Measurements from ENCODE around the gene RABL2B. TPM values are rescaled to one million over a fixed set of nuclear protein-coding genes. Genes with fewer than 3 reads are reported as not detected.
"Not testable (repeated sequence)": the region's sequence is repeated elsewhere in the genome, so short reads cannot be mapped to it uniquely, and the experiment has no call there.

The RABL2B gene
- total RNA-seq = 10 to 100 TPM; 28.3 to 38.4 (median 28.4) TPM

DNA sequence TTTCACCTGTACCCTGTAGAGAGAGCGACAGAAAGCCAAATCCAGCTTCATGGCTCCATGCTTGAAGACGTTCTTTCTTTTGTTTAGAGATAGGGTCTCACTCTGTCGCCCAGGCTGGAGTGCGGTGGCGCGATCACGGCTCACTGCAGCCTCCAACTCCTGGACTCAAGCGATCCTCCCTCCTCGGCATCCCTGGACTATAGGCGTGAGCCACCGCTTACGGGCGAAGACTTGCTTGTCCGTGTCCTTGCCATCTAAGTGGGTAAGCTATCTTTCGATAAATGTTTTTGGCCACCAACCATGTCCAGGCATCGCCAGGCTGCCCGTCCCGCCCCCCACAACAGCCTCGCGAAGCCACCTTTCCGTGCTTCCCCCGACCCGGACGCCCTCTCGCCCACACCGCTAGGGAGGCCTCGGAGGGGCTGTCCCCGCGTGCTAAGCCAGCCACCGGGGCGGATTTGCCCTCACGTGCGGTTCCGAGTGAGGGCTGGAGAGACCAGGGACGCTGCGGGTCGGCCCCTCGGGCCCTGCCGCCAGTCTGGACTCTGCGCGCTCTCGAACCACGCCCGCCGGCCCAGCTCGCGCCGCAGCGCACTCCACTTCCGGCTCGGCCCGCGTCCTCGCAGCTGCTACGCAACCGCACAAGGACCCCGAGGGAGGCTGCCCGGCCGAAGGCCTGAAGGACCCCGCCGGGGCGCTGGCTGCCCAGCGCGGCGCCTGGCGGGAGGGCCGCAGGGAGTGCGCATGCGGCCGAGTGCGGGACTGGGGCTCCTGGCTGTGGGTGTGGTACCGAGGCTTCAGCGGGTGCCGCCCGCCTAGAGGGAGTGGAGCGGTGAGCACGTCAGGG lies at the start of gene RABL2B:
TSS of gene RABL2B (minus strand) at position 604 of the 847 bp plus-strand sequence. CDS start 1,342 bp downstream, outside the sequence.
- DNase-seq (peak; percentile 83), ATAC-seq (peak; percentile 95 to 97)
- H3K4me1 Mint-ChIP-seq (ENCODE audit: low read depth); H3K9me3 Mint-ChIP-seq; H3K27me3 Mint-ChIP-seq (ENCODE audit: low read depth); H3K36me3 Mint-ChIP-seq (ENCODE audit: insufficient read depth): not testable (repeated sequence)
- peak within 1 kb of the TSS; percentile 85 for H3K4me3 Mint-ChIP-seq

GRCh38 chr22:50786936-50787335 lies 3.5 kb upstream of the RABL2B start:
- H3K36me3 Mint-ChIP-seq (ENCODE audit: insufficient read depth); H3K4me3 Mint-ChIP-seq; ATAC-seq; DNase-seq; H3K4me1 Mint-ChIP-seq (ENCODE audit: low read depth); H3K9me3 Mint-ChIP-seq; H3K27me3 Mint-ChIP-seq (ENCODE audit: low read depth): not testable (repeated sequence)

DNA sequence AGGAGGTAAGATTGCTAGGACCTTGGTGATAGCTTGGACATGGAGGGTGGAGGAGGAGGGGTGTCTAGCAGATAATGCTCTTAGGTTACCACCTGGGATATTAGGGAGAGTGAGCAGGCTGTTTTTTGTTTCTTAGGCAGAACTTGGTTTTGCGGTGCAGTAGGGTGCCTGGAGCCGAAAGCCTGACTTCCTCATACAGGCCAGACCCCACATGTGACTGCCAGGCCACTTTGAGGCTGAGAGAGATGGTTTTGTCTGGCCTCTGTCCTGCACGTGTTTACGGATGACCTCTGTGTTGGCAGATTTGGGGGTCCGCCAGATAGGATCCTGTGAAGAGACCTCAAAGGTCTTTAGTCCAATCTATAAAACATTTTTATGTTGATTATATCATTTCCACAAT lies 1.9 kb upstream of the RABL2B start:
- not testable (repeated sequence) for DNase-seq; H3K4me1 Mint-ChIP-seq (ENCODE audit: low read depth); H3K36me3 Mint-ChIP-seq (ENCODE audit: insufficient read depth); ATAC-seq; H3K27me3 Mint-ChIP-seq (ENCODE audit: low read depth); H3K9me3 Mint-ChIP-seq
- H3K4me3 Mint-ChIP-seq = peak overlapping the region; percentile 54

DNA sequence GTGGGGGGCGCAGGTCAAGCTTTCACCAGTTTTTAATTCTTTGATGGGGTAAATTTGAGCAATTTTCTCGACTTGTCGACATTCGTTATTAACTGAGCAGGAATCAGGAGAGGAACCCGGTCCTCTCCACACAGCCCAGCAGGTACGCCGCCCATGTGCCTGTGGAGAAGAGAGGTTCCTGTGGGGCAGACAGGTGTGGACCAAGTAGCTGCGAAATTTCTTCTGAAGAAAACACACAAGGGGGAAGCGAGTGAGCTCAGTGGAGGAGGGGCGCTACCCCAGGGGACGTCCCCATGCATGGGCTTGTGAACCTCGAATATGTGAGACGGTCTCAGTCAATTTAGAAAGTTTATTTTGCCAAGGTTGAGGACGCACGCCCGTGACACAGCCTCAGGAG lies 442 bp upstream of the RABL2B start:
- not testable (repeated sequence) for H3K9me3 Mint-ChIP-seq
- H3K4me3 Mint-ChIP-seq = peak overlapping the region; percentile 85

DNA sequence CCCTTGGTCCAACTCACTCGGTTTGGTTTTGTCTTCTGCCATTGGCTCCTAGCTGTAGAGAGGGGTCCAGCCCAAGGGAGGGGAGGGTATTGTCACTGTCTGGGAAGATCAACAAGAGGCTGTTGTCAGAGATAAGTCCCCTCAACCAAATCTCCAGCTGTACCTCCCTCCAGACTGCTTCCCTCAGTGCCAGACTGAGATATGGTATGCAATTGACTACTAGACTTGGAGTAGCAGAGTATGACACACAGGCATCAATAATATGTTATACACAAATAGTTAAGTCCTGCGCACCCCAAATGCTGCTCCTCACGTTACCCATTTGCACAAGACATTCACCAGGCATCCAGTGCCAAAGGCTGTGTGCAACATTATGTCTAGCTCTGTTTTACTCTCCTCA lies 1.2 kb downstream of the RABL2B start:
- not testable (repeated sequence) for H3K27me3 Mint-ChIP-seq (ENCODE audit: low read depth); H3K4me1 Mint-ChIP-seq (ENCODE audit: low read depth); H3K9me3 Mint-ChIP-seq; H3K36me3 Mint-ChIP-seq (ENCODE audit: insufficient read depth); DNase-seq; ATAC-seq
- H3K4me3 Mint-ChIP-seq = peak overlapping the region; percentile 49

More for the DNA sequence above, 442 bp upstream of the RABL2B start:
- H3K36me3 Mint-ChIP-seq (ENCODE audit: insufficient read depth); H3K27me3 Mint-ChIP-seq (ENCODE audit: low read depth); DNase-seq; H3K4me1 Mint-ChIP-seq (ENCODE audit: low read depth): not testable (repeated sequence)
- peak; percentile 19 to 38 for ATAC-seq

GRCh38 chr22:50780244-50780643 lies 3.2 kb downstream of the RABL2B start:
- H3K36me3 Mint-ChIP-seq (ENCODE audit: insufficient read depth); DNase-seq; H3K27me3 Mint-ChIP-seq (ENCODE audit: low read depth): not testable (repeated sequence)

DNA sequence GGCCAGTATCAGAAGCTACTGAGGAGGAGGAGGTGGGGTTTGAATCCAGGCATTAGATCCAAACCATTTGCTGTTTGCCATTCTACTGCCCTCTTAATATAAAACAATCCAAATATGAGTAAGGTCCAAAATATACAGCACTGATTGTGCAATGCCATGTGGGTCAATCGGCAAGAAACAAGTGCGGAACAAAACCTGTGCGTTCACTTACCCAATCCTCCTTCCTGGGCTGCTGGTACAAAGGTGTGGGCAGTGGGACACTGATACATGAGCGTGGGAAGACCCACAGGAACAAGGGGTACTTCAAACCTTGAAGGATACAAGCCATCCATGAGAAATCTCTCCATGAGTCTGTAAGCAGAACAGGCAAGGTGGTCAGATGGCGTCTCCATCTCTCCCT lies 5.8 kb downstream of the RABL2B start:
- not testable (repeated sequence) for H3K9me3 Mint-ChIP-seq; H3K4me1 Mint-ChIP-seq (ENCODE audit: low read depth); H3K4me3 Mint-ChIP-seq; DNase-seq; ATAC-seq; H3K36me3 Mint-ChIP-seq (ENCODE audit: insufficient read depth); H3K27me3 Mint-ChIP-seq (ENCODE audit: low read depth)

More at GRCh38 chr22:50780244-50780643, 3.2 kb downstream of the RABL2B start:
- H3K4me3 Mint-ChIP-seq; H3K4me1 Mint-ChIP-seq (ENCODE audit: low read depth); H3K9me3 Mint-ChIP-seq; ATAC-seq: not testable (repeated sequence)

DNA sequence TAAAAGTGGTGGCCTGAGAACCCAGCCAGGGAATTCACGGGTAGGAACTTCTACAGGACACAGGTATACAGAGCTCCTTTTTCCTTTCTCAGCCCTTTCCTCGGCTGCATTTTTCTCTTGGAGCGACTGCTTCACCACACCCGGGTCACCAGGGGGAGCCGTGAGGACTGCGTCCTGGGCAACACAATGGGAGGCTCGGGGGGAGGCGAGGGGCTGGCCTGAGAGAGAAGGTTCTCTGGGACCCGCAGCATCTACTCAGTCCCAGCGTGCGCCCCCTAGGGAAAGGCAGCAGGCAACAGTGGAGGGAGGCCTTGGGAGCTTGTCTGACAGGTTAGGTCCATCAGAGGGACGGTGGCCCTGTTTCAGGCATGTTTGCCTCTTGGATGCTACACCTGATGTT lies 8.3 kb downstream of the RABL2B start:
- not testable (repeated sequence) for H3K4me3 Mint-ChIP-seq; H3K36me3 Mint-ChIP-seq (ENCODE audit: insufficient read depth); H3K9me3 Mint-ChIP-seq; H3K4me1 Mint-ChIP-seq (ENCODE audit: low read depth); H3K27me3 Mint-ChIP-seq (ENCODE audit: low read depth)
- ATAC-seq = peak in 1 of 2 donors; percentile 34
- DNase-seq = peak; percentile 11

- not testable (repeated sequence) for H3K4me1 Mint-ChIP-seq (ENCODE audit: low read depth); H3K27me3 Mint-ChIP-seq (ENCODE audit: low read depth); H3K9me3 Mint-ChIP-seq; H3K36me3 Mint-ChIP-seq (ENCODE audit: insufficient read depth); H3K4me3 Mint-ChIP-seq; ATAC-seq; DNase-seq
Observed at GRCh38 chr22:50764288-50764687, 19.1 kb downstream of the RABL2B start.

GRCh38 chr22:50761829-50762228 lies 21.6 kb downstream of the RABL2B start:
- not testable (repeated sequence) for H3K4me3 Mint-ChIP-seq; H3K27me3 Mint-ChIP-seq (ENCODE audit: low read depth); H3K36me3 Mint-ChIP-seq (ENCODE audit: insufficient read depth); H3K9me3 Mint-ChIP-seq; DNase-seq; ATAC-seq
- H3K4me1 Mint-ChIP-seq (ENCODE audit: low read depth) = peaks cover 13% of the 10 kb centered on the region

GRCh38 chr22:50759597-50760341 lies 23.7 kb downstream of the RABL2B start:
- not testable (repeated sequence) for H3K9me3 Mint-ChIP-seq; H3K36me3 Mint-ChIP-seq (ENCODE audit: insufficient read depth); DNase-seq; ATAC-seq; H3K4me3 Mint-ChIP-seq; H3K27me3 Mint-ChIP-seq (ENCODE audit: low read depth)
- peaks cover 14% of the 10 kb centered on the region for H3K4me1 Mint-ChIP-seq (ENCODE audit: low read depth)

DNA sequence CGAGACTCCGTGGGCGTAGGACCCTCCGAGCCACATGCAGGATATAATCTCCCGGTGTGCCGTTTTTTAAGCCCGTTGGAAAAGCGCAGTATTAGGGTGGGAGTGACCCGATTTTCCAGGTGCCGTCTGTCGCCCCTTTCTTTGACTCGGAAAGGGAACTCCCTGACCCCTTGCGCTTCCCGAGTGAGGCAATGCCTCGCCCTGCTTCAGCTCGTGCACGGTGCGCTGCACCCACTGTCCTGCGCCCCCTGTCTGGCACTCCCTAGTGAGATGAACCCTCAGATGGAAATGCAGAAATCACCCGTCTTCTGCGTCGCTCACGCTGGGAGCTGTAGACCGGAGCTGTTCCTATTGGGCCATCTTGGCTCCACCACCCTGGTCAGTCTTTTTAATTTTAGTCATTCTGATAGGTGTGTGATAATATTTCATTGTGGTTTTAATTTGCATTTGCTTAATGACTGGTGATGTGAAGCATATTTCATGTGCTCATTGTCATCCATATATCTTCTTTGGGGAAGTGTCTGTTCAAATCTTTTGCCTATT lies 26.4 kb downstream of the RABL2B start:
- Mint-ChIP-seq H3K4me3 (peak overlapping the region; percentile 90), H3K4me1 (ENCODE audit: low read depth) (peaks cover 14% of the 10 kb centered on the region)
- DNase-seq = peak; percentile 53
- H3K27me3 Mint-ChIP-seq (ENCODE audit: low read depth); H3K36me3 Mint-ChIP-seq (ENCODE audit: insufficient read depth); H3K9me3 Mint-ChIP-seq: not testable (repeated sequence)
- ATAC-seq = peak in 1 of 2 donors; percentile 41

- not testable (repeated sequence) for DNase-seq; H3K27me3 Mint-ChIP-seq (ENCODE audit: low read depth); H3K36me3 Mint-ChIP-seq (ENCODE audit: insufficient read depth); ATAC-seq; H3K9me3 Mint-ChIP-seq
- peak overlapping the region; percentile 90 for H3K4me3 Mint-ChIP-seq
- H3K4me1 Mint-ChIP-seq (ENCODE audit: low read depth) = peaks cover 14% of the 10 kb centered on the region
Observed at GRCh38 chr22:50756406-50756805, 27.0 kb downstream of the RABL2B start.

DNA sequence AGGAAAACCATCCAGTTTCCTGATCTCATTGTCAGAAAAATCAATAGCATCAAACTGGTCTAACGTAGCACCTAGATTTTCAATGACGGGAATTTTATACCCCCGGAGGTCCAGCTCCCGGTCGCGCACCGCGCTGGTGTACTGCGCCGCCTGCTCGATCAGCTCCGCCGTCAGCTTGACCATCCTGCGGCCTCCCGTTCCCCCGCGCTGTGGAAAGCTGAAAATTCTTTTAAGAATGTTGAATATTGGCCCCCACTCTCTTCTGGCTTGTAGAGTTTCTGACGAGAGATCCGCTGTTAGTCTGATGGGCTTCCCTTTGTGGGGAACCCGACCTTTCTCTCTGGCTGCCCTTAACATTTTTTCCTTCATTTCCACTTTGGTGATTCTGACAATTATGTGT lies 28.2 kb downstream of the RABL2B start:
- DNase-seq; H3K27me3 Mint-ChIP-seq (ENCODE audit: low read depth); H3K36me3 Mint-ChIP-seq (ENCODE audit: insufficient read depth); H3K9me3 Mint-ChIP-seq; ATAC-seq: not testable (repeated sequence)
- Mint-ChIP-seq H3K4me3 (peak overlapping the region; percentile 2), H3K4me1 (ENCODE audit: low read depth) (peaks cover 14% of the 10 kb centered on the region)
